ENCODE measurements around the gene NOL3. TPM values are rescaled to one million over a fixed set of nuclear protein-coding genes. Genes with fewer than 3 reads are reported as not detected.
A peak's percentile ranks its signal among the peaks of the same experiment; 100 is the strongest.

The NOL3 gene
- total RNA-seq, 1 experiment from 2014 or later = 22.8 TPM

- DNase-seq (ENCODE audit: low read depth) = no peak
These were observed 33.7 kb downstream of the NOL3 start for GRCh38 chr16:67204076-67204475.

- DNase-seq (ENCODE audit: low read depth) = no peak
These were observed 35.9 kb downstream of the NOL3 start for GRCh38 chr16:67206129-67206837.

GRCh38 chr16:67206838-67207248 is 36.5 kb downstream of the NOL3 start:
- DNase-seq (ENCODE audit: low read depth) = no peak

GRCh38 chr16:67207249-67208091 is 37.1 kb downstream of the NOL3 start:
- peak; percentile 58 for DNase-seq (ENCODE audit: low read depth)

- no peak for DNase-seq (ENCODE audit: low read depth)
These were observed 38.0 kb downstream of the NOL3 start for GRCh38 chr16:67208154-67208896.

- DNase-seq (ENCODE audit: low read depth) = no peak
These were observed 39.2 kb downstream of the NOL3 start for GRCh38 chr16:67209565-67209964.

GRCh38 chr16:67210069-67210937 is 40.0 kb downstream of the NOL3 start:
- DNase-seq (ENCODE audit: low read depth) = no peak

- no peak for DNase-seq (ENCODE audit: low read depth)
These were observed 41.3 kb downstream of the NOL3 start for GRCh38 chr16:67211674-67212073.

- DNase-seq (ENCODE audit: low read depth) = peak; percentile 69
These were observed 42.4 kb downstream of the NOL3 start for GRCh38 chr16:67212766-67213165.

GRCh38 chr16:67213197-67214019 is 43.1 kb downstream of the NOL3 start:
- DNase-seq (ENCODE audit: low read depth) = no peak

- peak; percentile 30 for DNase-seq (ENCODE audit: low read depth)
These were observed 45.4 kb downstream of the NOL3 start for GRCh38 chr16:67215706-67216105.

GRCh38 chr16:67216612-67217490 is 46.5 kb downstream of the NOL3 start:
- DNase-seq (ENCODE audit: low read depth) = no peak

GRCh38 chr16:67223992-67224391 is 53.7 kb downstream of the NOL3 start:
- no peak for DNase-seq (ENCODE audit: low read depth)

Small RNAs within 50 kb of the gene (small RNA-seq; reads per million reads assigned to genes)
- gene MIR328 = not detected

Other genes starting within 250 kb of the NOL3 start
- gene RRAD, start 245.0 kb upstream of the NOL3 start, total RNA-seq (2014; rRNA removed; shearing (Covaris generic)) = 0.13 TPM in 1 of 2 replicates, not detected in the other
- 230 and 244 TPM in 2 replicates for gene CIAO2B, start 236.1 kb upstream of the NOL3 start, total RNA-seq (2014; rRNA removed; shearing (Covaris generic))
- gene CES2, start 235.0 kb upstream of the NOL3 start, total RNA-seq (2014; rRNA removed; shearing (Covaris generic)) = 19.3 and 24.0 TPM in 2 replicates
- gene CES3, start 209.3 kb upstream of the NOL3 start, total RNA-seq (2014; rRNA removed; shearing (Covaris generic)) = 0.53 and 1.2 TPM in 2 replicates
- gene CES4A, start 181.9 kb upstream of the NOL3 start, total RNA-seq (2014; rRNA removed; shearing (Covaris generic)) = not detected in 2 replicates
- gene CBFB, start 141.4 kb upstream of the NOL3 start, total RNA-seq (2014; rRNA removed; shearing (Covaris generic)) = 62.7 and 93.7 TPM in 2 replicates
- gene PHAF1, start 60.6 kb upstream of the NOL3 start, total RNA-seq (2014; rRNA removed; shearing (Covaris generic)) = 12.1 and 23.8 TPM in 2 replicates
- 2.8 and 5.6 TPM in 2 replicates for gene B3GNT9, start 19.5 kb upstream of the NOL3 start, total RNA-seq (2014; rRNA removed; shearing (Covaris generic))
- 10.9 and 13.7 TPM in 2 replicates for gene TRADD, start 10.6 kb upstream of the NOL3 start, total RNA-seq (2014; rRNA removed; shearing (Covaris generic))
- 10.3 and 12.8 TPM in 2 replicates for gene FBXL8, start 10.6 kb upstream of the NOL3 start, total RNA-seq (2014; rRNA removed; shearing (Covaris generic))
- 9.0 and 11.0 TPM in 2 replicates for gene HSF4, start 5.8 kb upstream of the NOL3 start, total RNA-seq (2014; rRNA removed; shearing (Covaris generic))
- gene MATCAP1, start 13.4 kb downstream of the NOL3 start, total RNA-seq (2014; rRNA removed; shearing (Covaris generic)) = 7.0 and 11.6 TPM in 2 replicates
- 1.1 and 1.6 TPM in 2 replicates for gene EXOC3L1, start 19.6 kb downstream of the NOL3 start, total RNA-seq (2014; rRNA removed; shearing (Covaris generic))
- gene E2F4, start 21.6 kb downstream of the NOL3 start, total RNA-seq (2014; rRNA removed; shearing (Covaris generic)) = 201 and 230 TPM in 2 replicates
- 2.6 and 3.0 TPM in 2 replicates for gene ELMO3, start 28.6 kb downstream of the NOL3 start, total RNA-seq (2014; rRNA removed; shearing (Covaris generic))
- gene TMEM208, start 56.6 kb downstream of the NOL3 start, total RNA-seq (2014; rRNA removed; shearing (Covaris generic)) = 39.4 and 50.3 TPM in 2 replicates
- gene FHOD1, start 76.9 kb downstream of the NOL3 start, total RNA-seq (2014; rRNA removed; shearing (Covaris generic)) = 54.8 and 65.1 TPM in 2 replicates
- gene SLC9A5, start 78.4 kb downstream of the NOL3 start, total RNA-seq (2014; rRNA removed; shearing (Covaris generic)) = 0.57 and 1.9 TPM in 2 replicates
- gene PLEKHG4, start 109.0 kb downstream of the NOL3 start, total RNA-seq (2014; rRNA removed; shearing (Covaris generic)) = 1.8 and 3.7 TPM in 2 replicates
- not detected in 2 replicates for gene KCTD19, start 156.2 kb downstream of the NOL3 start, total RNA-seq (2014; rRNA removed; shearing (Covaris generic))
- gene LRRC36, start 156.3 kb downstream of the NOL3 start, total RNA-seq (2014; rRNA removed; shearing (Covaris generic)) = not detected in 2 replicates
- gene TPPP3, start 223.0 kb downstream of the NOL3 start, total RNA-seq (2014; rRNA removed; shearing (Covaris generic)) = not detected in 2 replicates
- gene ZDHHC1, start 245.9 kb downstream of the NOL3 start, total RNA-seq (2014; rRNA removed; shearing (Covaris generic)) = 2.6 and 4.1 TPM in 2 replicates